ENCODE measurements around the gene ARHGEF3.

The ARHGEF3 gene

GRCh38 chr3:56823984-56824703 lies 22.4 kb upstream of the ARHGEF3 start:
- in situ Hi-C loops (cut with MboI; ENCODE audit: low pct_unique_long_range_greater_than_20kb, low sequenced_read_pairs) = no loop called here
- DNase-seq = no peak

DNA sequence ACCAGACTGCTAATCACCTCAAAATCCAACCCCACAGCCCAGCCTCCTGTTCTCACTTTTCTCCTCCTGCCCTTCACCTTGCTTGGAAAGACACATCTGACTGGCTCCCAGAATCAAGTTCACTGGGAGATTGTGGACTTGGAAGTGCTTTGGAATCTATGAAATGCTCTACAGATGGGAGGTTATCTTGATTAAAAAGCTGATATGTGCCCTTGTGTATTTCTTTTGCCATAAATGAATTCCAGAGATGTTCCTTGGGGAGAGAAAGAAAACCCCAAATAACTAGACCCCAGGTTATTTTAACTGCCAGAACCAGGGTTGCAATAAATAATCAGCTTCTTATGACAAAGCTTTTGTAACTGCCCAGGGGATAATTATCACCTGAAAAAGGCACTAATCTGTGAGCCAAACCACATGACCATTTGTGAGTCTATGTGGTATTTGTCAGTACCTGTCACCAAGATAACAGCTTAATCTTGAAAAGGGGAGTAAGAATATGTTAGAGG lies 21.7 kb upstream of the ARHGEF3 start:
- DNase-seq = no peak
- in situ Hi-C loops (cut with MboI; ENCODE audit: low pct_unique_long_range_greater_than_20kb, low sequenced_read_pairs) = no loop called here

DNA sequence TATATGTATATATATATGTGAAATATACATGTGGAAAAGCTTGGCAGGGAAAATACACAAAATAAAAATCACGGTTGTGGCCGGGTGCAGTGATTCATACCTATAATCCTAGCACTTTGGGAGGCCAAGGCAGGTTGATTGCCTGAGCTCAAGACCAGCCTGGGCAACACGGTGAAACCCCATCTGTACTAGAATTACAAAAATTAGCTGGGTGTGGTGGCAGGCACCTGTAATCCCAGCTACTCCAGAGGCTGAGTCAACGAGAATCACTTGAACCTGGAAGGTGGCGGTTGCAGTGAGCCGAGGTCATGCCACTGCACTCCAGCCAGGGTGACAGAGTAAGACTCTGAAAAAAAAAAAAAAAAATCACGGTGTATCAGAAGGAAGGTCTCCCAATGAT lies 20.8 kb upstream of the ARHGEF3 start:
- no peak for DNase-seq
- in situ Hi-C loops (cut with MboI; ENCODE audit: low pct_unique_long_range_greater_than_20kb, low sequenced_read_pairs) = no loop called here

DNA sequence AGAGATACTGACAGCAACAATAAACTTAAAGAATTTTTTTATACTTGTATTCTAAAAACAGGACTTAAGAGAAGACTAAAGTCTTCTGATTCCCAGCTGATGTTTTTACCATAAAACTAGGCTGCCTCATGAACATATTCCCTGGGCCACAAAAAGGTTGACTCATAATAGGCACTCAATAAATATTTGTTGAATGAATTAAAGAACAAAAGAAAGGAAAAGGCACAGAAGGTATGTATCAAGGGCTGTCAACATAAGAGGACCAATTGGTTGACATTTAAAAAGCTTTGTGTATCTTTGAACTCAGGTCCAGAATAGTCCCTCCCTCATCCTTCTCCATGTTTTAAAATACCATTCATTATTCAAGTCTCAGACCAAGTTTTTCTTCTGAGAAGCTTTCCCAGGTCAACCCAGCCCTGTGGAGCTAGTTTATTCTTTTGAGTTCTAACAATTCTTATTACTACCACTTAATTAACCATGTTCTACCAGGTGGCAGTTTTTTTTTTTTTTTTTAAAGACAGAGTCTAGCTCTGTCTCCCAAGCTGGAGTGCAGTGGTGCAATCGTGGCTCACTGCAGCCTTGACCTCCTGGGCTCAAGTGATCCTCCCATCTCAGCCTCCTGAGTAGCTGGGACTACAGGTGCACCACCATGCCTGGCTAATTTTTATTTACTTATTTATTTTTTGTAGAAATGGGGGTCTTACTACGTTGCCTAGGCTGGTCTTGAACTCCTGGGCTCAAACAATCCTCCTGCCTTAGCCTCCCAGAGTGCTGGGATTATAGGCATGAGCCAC lies 17.5 kb upstream of the ARHGEF3 start:
- DNase-seq = no peak
- in situ Hi-C loops (cut with MboI; ENCODE audit: low pct_unique_long_range_greater_than_20kb, low sequenced_read_pairs) = no loop called here

DNA sequence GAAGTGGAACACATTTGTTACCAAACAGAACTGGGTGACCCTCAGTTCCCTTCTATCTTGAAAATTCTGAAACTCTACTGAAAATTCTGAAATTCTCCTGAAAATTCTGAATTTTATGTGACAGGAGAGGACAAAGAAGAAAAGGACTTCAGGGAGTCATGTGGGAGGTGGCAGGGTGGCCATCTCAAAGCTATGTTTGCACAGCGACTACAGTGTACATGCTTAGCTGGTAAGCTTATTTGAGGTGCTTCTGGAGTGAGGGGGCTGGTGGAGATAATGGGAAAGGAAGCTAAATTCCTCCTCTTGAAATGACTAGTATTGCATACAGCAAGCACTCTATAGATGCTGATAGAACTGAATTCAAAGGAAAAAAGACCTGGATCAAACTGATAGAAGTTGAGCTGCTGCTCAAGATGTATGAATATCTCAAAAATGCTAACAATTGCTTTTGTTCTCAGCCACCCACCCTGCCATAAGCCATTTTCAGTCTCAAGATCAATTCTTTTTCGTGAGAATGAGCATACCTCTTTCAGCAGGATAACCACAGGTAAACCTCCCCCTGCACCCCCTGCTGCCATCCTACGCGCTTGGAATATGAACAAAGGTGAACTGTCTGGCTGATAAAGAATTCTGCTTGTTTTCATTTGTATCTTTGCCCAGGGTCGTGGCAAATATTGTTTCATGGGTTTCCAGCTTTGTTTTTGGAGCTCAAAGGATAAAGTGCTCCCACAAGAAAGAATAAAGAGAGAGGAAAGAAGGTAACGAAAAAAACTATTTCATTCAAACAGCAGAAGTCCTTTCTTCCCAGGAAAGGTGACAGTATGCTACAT lies 16.6 kb upstream of the ARHGEF3 start:
- DNase-seq = no peak
- in situ Hi-C loops (cut with MboI; ENCODE audit: low pct_unique_long_range_greater_than_20kb, low sequenced_read_pairs) = no loop called here

- in situ Hi-C loops (cut with MboI; ENCODE audit: low pct_unique_long_range_greater_than_20kb, low sequenced_read_pairs) = no loop called here
- no peak for DNase-seq
Measured at GRCh38 chr3:56817646-56818045, 15.9 kb upstream of the ARHGEF3 start.

DNA sequence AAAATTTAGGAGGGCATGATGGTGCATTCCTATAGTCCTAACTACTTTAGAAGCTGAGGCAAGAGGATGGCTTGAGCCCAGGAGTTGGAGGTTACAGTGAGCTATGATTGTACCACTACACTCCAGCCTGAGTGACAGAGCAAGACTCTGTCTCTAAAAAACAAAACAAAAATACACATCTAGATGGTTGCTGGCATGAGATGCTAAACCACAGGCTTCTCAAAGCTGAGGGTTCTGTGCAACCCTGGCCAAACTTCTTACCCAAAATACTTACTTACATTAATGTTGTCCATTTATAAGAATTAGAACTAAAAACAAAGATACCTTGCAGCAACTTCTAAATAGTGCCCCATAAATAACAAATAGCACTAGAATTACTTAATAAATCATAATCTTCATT lies 14.3 kb upstream of the ARHGEF3 start:
- in situ Hi-C loops (cut with MboI; ENCODE audit: low pct_unique_long_range_greater_than_20kb, low sequenced_read_pairs) = no loop called here
- no peak for DNase-seq

- DNase-seq = no peak
- in situ Hi-C loops (cut with MboI; ENCODE audit: low pct_unique_long_range_greater_than_20kb, low sequenced_read_pairs) = no loop called here
Measured at GRCh38 chr3:56815589-56815988, 13.8 kb upstream of the ARHGEF3 start.

- in situ Hi-C loops (cut with MboI; ENCODE audit: low pct_unique_long_range_greater_than_20kb, low sequenced_read_pairs) = no loop called here
- DNase-seq = no peak
Measured at GRCh38 chr3:56813653-56813960, 11.9 kb upstream of the ARHGEF3 start.

GRCh38 chr3:56812754-56813652 lies 11.3 kb upstream of the ARHGEF3 start:
- in situ Hi-C loops (cut with MboI; ENCODE audit: low pct_unique_long_range_greater_than_20kb, low sequenced_read_pairs) = no loop called here

DNA sequence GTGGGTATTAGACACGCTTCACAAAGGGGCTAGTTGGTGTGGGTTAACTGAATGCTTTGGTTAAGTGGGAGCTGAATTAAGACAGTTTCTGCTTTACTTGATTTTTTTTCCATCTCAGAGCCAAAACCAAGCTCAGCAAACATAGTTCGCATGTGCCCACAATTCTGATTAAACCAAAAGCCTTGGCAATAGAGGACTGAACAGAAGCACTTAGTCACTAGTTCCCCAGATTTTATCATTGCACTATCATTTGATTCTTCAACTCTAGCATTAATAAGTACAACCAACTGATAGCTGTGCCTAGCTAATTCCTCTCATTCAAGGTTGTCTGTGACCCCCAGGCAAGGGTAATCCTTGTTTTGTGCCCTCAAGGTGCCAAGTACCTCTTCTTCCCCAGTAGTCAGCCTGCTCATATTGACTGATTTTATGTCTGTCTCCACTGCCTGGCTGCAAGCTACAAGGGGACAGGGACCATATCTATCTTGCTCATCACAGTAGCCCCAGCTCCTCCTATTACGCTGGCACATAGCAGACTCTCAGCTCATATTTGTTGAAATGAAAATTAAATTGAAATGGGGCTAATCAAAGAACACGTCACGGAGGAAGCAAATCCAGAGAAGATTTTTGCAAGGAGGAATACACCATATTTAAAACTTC lies 9.9 kb upstream of the ARHGEF3 start:
- in situ Hi-C loops (cut with MboI; ENCODE audit: low pct_unique_long_range_greater_than_20kb, low sequenced_read_pairs) = no loop called here
- no peak for DNase-seq

More at GRCh38 chr3:56812754-56813652, 11.3 kb upstream of the ARHGEF3 start:
- DNase-seq = no peak

GRCh38 chr3:56810577-56811545 lies 9.1 kb upstream of the ARHGEF3 start:
- in situ Hi-C loops (cut with MboI; ENCODE audit: low pct_unique_long_range_greater_than_20kb, low sequenced_read_pairs) = no loop called here
- no peak for DNase-seq

DNA sequence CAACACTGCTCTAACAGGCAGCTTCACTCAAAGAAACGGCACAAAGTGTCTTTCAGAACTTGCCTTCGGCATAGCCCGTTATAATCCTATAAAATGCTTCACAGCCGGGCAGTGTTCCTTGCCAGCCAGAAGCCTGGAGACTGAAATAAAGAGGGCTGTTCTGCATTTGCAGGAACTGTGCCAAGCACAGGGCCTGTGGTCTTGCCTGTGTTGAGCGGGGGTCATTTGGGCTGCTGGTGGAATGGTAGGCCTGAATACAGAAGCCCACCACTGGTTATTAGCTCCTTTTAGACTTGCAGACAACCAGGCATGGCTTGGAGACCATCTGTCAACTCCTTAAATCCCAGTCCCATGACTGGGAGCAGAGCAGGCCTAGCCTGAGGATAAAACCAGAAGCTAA lies 4.7 kb upstream of the ARHGEF3 start:
- DNase-seq = no peak
- in situ Hi-C loops (cut with MboI; ENCODE audit: low pct_unique_long_range_greater_than_20kb, low sequenced_read_pairs) = no loop called here

DNA sequence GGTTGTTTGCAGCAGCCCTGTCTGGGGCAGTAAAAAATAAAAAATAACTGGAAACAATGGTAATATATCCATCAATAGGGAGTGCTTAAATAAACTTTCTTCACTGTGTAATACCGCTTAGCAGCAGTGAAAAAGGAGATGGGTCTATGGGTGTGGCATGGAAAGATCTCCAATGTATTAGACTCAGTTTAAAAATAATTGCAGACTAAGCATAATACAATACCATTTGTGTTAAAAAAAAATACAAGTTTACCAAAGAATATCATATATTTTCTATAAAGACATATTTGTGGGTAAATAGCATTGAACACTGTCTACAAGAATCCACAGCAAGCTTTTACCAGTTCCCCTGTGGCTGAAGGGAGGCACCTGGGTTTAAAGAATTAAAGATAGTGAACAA lies 1.0 kb upstream of the ARHGEF3 start:
- DNase-seq = no peak

GRCh38 chr3:56802378-56802745 lies 613 bp upstream of the ARHGEF3 start:
- in situ Hi-C loops (cut with MboI; ENCODE audit: low pct_unique_long_range_greater_than_20kb, low sequenced_read_pairs) = no loop called here

More for the DNA sequence above, 1.0 kb upstream of the ARHGEF3 start:
- in situ Hi-C loops (cut with MboI; ENCODE audit: low pct_unique_long_range_greater_than_20kb, low sequenced_read_pairs) = no loop called here

DNA sequence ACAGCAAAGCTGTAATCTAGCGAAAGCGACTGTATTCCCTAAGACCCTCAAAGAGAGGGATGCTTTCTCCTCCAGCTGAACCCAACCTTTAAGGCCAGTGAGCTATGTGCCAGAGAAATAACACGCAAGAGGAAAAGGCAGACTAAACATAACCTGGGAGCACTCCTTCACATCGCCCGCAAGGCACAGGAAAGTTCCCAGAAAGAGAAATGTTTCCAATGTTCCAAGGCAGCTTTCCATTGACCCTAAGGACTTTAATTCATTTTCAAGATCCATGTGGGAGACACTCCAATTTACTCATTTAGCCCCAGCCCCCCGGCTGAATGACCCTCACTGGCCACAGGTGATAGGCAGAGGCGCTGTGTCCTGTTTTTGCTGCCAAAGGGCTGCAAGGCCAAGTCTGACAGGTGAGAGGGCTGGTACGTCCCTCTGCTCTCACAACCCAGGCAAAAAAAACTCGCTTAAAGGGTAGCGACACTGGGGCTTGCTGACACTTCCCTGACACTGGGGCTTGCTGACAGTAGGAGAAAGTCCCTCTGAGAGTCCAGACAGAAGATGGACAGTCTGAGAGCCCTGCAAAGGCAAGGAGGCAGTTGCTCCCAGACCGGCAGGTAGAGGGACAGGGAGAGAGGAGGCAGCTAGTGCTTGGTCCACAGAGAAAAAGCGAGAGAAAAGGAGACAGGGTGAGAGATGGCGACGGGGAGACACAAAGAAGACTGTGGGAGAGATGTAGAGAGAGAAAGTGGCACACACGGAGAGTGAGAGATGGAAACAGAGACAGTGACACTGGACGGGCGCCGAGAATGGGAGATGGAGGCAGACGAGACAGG lies 702 bp downstream of the ARHGEF3 start:
- no peak for DNase-seq
- in situ Hi-C loops (cut with MboI; ENCODE audit: low pct_unique_long_range_greater_than_20kb, low sequenced_read_pairs) = no loop called here

More at GRCh38 chr3:56802378-56802745, 613 bp upstream of the ARHGEF3 start:
- DNase-seq = no peak
